ENCODE results near the gene TIMM29. TPM values are rescaled to one million over a fixed set of nuclear protein-coding genes. Genes with fewer than 3 reads are reported as not detected.

TIMM29 gene
- total and polyA plus RNA-seq, 9 of the 15 experiments (the other 6 are each of a cell fraction or from before 2014, with no cell fraction given) = 2.4 to 29.4 (median 16.3) TPM

GRCh38 chr19:10945264-10945663 lies 16.7 kb downstream of the TIMM29 start:
- no peak for ATAC-seq

DNA sequence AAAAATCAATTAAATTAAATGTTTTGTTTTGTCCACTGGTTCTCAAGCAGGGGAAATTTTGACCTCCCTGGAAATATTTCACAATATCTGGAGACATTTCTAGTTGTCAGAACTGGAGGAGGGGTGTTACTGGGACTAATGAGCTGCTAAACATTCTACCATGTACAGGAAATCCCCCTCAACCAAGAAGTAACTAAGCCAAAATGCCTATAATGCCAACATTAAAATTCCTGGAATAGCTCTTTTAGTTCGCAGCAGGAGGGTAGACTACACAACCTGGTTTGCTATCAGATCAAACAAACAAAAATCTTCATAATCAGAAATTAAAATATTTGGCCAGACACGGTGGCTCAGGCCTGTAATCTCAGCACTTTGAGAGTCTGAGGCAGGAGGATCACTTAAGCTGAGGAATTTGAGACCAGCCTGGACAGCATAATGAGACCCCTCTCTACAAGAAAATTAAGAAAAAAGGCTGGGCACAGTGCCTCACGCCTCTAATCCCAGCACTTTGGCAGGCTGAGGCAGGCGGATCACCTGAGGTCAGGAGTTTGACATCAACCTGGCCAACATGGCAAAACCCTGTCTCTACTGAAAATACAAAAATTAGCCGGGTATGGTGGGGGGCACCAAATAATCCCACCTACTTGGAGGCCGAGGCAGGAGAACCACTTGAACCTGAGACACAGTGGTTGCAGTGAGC lies 18.5 kb downstream of the TIMM29 start:
- FAIRE-seq = no peak
- ChIA-PET POLR2A (interaction anchor here (1.1 kb wide), 1 partner anchor 86 kb away, joined by 3 read pairs; no protein-coding TSS in a partner anchor), CTCF (ENCODE audit: low intra/inter-chr PET ratio) (no interaction called here)
- H2AFZ ChIP-seq (ENCODE audit: low read depth, low read length) = no peak overlapping the region
- no peaks in the 10 kb centered on the region for H3K79me2 ChIP-seq (ENCODE audit: control insufficient read depth, insufficient read depth, low read length)
- H4K20me1 ChIP-seq (replicated peaks; ENCODE audit: control insufficient read depth, insufficient read depth, low read length) = no peaks in the 10 kb centered on the region
- 55% methylated on average over 6 of the region's 6 CpGs for WGBS (ENCODE audit: insufficient coverage, low coverage, missing lambda C conversion rate)
- H3K9ac ChIP-seq (ENCODE audit: insufficient read depth in 1 of 2, low read depth in 2 of 2, low read length in 2 of 2) = no peak overlapping the region
- no peak for DNase-seq (ENCODE audit: extremely low read depth in 1 of 4, low spot score in 3 of 4)
- in situ Hi-C loops (cut with MboI) = no loop called here
- no peaks in the 10 kb centered on the region for H3K36me3 ChIP-seq (ENCODE audit: control insufficient read depth, insufficient read depth, low read length)
- no peak for ATAC-seq
- H3K27ac ChIP-seq (ENCODE audit: extremely low read depth, low read depth, low read length) = no peak overlapping the region
- H3K4me3 ChIP-seq = no peak overlapping the region
- peaks cover 4 to 6% of the 10 kb centered on the region in 2 experiments; a peak in 2 of 5 replicates for H3K4me1 ChIP-seq (replicated peaks in 1 of 2; ENCODE audit: control insufficient read depth in 2 of 2, insufficient read depth in 2 of 2, low read length in 2 of 2)
- no peaks in the 10 kb centered on the region for H3K9me1 ChIP-seq (ENCODE audit: control insufficient read depth, insufficient read depth, low read length)
- no peaks in the 10 kb centered on the region for H3K27me3 ChIP-seq (ENCODE audit: control insufficient read depth in 2 of 2, insufficient read depth in 2 of 2, low read length in 2 of 2)
- no peak for TF ChIP-seq STAT5B (CRISPR knock-in tag; IDR thresholded peaks at IDR 0.05)
- TF ChIP-seq CEBPB (tag; IDR thresholded peaks at IDR 0.05) = 0 out of 2 replicates have a peak, but pooled peaks have one; percentile 32
- TF ChIP-seq SAFB2 (IDR thresholded peaks at IDR 0.05; ENCODE audit: borderline replicate concordance, low read depth, low read length, severe bottlenecking) = no peak
- no peak for TF ChIP-seq NR3C1 (CRISPR knock-in tag; IDR thresholded peaks at IDR 0.05)
- H3K9me3 ChIP-seq (replicated peaks; ENCODE audit: control insufficient read depth, insufficient read depth, low read depth, low read length) = no peaks in the 10 kb centered on the region
- intact Hi-C loops (cut with micrococcal nuclease) = no loop called here
- BruUV-seq (replicated peaks) = no TSS peak
- no peak overlapping the region for H3K4me2 ChIP-seq (ENCODE audit: insufficient read depth, low read length)

More at GRCh38 chr19:10945264-10945663, 16.7 kb downstream of the TIMM29 start:
- no peaks in the 10 kb centered on the region for H3K27me3 ChIP-seq (ENCODE audit: control insufficient read depth in 2 of 2, insufficient read depth in 2 of 2, low read length in 2 of 2)
- no TSS peak for BruUV-seq (replicated peaks)
- H3K4me1 ChIP-seq (replicated peaks in 1 of 2; ENCODE audit: control insufficient read depth in 2 of 2, insufficient read depth in 2 of 2, low read length in 2 of 2) = peaks cover 4 to 10% of the 10 kb centered on the region in 2 experiments; a peak in 3 of 5 replicates
- H3K4me2 ChIP-seq (ENCODE audit: insufficient read depth, low read length) = no peak overlapping the region
- H4K20me1 ChIP-seq (replicated peaks; ENCODE audit: control insufficient read depth, insufficient read depth, low read length) = no peaks in the 10 kb centered on the region
- H3K9ac ChIP-seq (ENCODE audit: insufficient read depth in 1 of 2, low read depth in 2 of 2, low read length in 2 of 2) = no peak overlapping the region
- FAIRE-seq (no peak), DNase-seq (ENCODE audit: extremely low read depth in 1 of 4, low spot score in 3 of 4) (no peak)
- H3K9me3 ChIP-seq (replicated peaks; ENCODE audit: control insufficient read depth, insufficient read depth, low read depth, low read length) = no peaks in the 10 kb centered on the region
- TF ChIP-seq NFIC (IDR thresholded peaks at IDR 0.05) (peak; percentile 41; the same call in 1 of the 2 replicates), CGGBP1 (CRISPR knock-in tag; IDR thresholded peaks at IDR 0.05) (no peak)
- no peak overlapping the region for H2AFZ ChIP-seq (ENCODE audit: low read depth, low read length)
- H3K4me3 ChIP-seq = no peak overlapping the region
- H3K9me1 ChIP-seq (ENCODE audit: control insufficient read depth, insufficient read depth, low read length) = no peaks in the 10 kb centered on the region
- H3K27ac ChIP-seq (ENCODE audit: extremely low read depth, low read depth, low read length) = no peak overlapping the region
- no peaks in the 10 kb centered on the region for H3K36me3 ChIP-seq (ENCODE audit: control insufficient read depth, insufficient read depth, low read length)
- in situ Hi-C loops (cut with MboI) = no loop called here
- ChIA-PET POLR2A (interaction anchor here (0.6 to 2.0 kb wide), 3 partner anchors 8 to 12 kb away, joined by 3 to 5 read pairs (median 4); no protein-coding TSS in a partner anchor), CTCF (ENCODE audit: low intra/inter-chr PET ratio) (interaction anchor here (0.6 kb wide), 1 partner anchor 9 kb away, joined by 3 read pairs; no protein-coding TSS in a partner anchor)
- WGBS (ENCODE audit: insufficient coverage, low coverage, missing lambda C conversion rate) = 81% methylated on average over 4 of the region's 4 CpGs
- no peaks in the 10 kb centered on the region for H3K79me2 ChIP-seq (ENCODE audit: control insufficient read depth, insufficient read depth, low read length)
- intact Hi-C loops (cut with micrococcal nuclease) = no loop called here

Measured in K562 (cell line).